Activated T-cell treated with anti-CD3 and anti-CD28 coated beads, Interleukin-2, amount 50 U/mL, for 48 hours (primary cell): ENCODE results near the gene CRB2.
"Not testable (repeated sequence)": the region's sequence is repeated elsewhere in the genome, so short reads cannot be mapped to it uniquely, and the experiment has no call there.

ENCODE experiments used
- DNase-seq, 2 experiments: peaks; one replicate each; pipeline ENCODE4 v3.0.0-alpha.2; 2020

The CRB2 gene

GRCh38 chr9:123329329-123329955 is 26.6 kb upstream of the CRB2 start:
- no peak for DNase-seq

GRCh38 chr9:123331346-123332060 is 24.5 kb upstream of the CRB2 start:
- DNase-seq, result no peak

GRCh38 chr9:123333058-123333669 is 22.8 kb upstream of the CRB2 start:
- DNase-seq, result not testable (repeated sequence)

- no peak for DNase-seq
Observed at GRCh38 chr9:123334639-123335038, 21.4 kb upstream of the CRB2 start.

- DNase-seq, result no peak
Observed at GRCh38 chr9:123335193-123335985, 20.6 kb upstream of the CRB2 start.

GRCh38 chr9:123335986-123336329 is 20.0 kb upstream of the CRB2 start:
- DNase-seq, result no peak

GRCh38 chr9:123336449-123336848 is 19.5 kb upstream of the CRB2 start:
- no peak for DNase-seq

GRCh38 chr9:123336959-123337358 is 19.0 kb upstream of the CRB2 start:
- DNase-seq, result no peak

GRCh38 chr9:123337971-123338370 is 18.0 kb upstream of the CRB2 start:
- DNase-seq, result no peak

GRCh38 chr9:123338710-123339665 is 17.0 kb upstream of the CRB2 start:
- peak; percentile 86 to 89 for DNase-seq

- DNase-seq, result peak; percentile 75 to 76
Observed at GRCh38 chr9:123339666-123340510, 16.1 kb upstream of the CRB2 start.

- no peak for DNase-seq
Observed at GRCh38 chr9:123341816-123342215, 14.2 kb upstream of the CRB2 start.

GRCh38 chr9:123342247-123342646 is 13.8 kb upstream of the CRB2 start:
- DNase-seq, result no peak

- no peak for DNase-seq
Observed at GRCh38 chr9:123343443-123344191, 12.4 kb upstream of the CRB2 start.

GRCh38 chr9:123344192-123344949 is 11.6 kb upstream of the CRB2 start:
- no peak for DNase-seq

GRCh38 chr9:123345567-123345955 is 10.4 kb upstream of the CRB2 start:
- DNase-seq, result no peak

GRCh38 chr9:123346026-123346425 is 10.0 kb upstream of the CRB2 start:
- DNase-seq, result no peak

- DNase-seq, result no peak
Observed at GRCh38 chr9:123346826-123347225, 9.2 kb upstream of the CRB2 start.

- no peak for DNase-seq
Observed at GRCh38 chr9:123347289-123348060, 8.5 kb upstream of the CRB2 start.
